Measurements from ENCODE around the gene MMP3. TPM values are rescaled to one million over a fixed set of nuclear protein-coding genes. Genes with fewer than 3 reads are reported as not detected.

Gene MMP3
- total and polyA plus RNA-seq, 9 of the 15 experiments (the other 6 are each of a cell fraction or from before 2014, with no cell fraction given) = not detected

DNA sequence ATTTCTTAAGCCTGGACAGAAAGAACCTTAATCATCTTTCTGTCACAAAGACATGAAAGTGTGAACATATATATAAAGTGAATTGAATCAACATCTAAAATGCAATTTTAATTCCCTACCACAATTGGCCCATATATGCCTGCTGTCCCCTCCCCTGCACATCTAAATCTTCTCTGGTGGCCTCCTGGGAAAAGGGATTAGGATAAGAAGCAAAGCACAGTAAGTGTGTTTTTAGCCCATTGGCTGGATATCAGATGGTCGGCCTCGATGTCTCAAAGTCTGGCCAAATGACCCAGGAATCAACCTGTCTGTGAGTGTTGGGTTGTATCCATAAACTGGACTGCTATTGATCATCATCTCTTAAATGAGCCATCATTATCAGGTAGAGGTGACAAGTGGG lies 5.8 kb downstream of the MMP3 start:
- ChIA-PET CTCF (ENCODE audit: low intra/inter-chr PET ratio) (no interaction called here), POLR2A (no interaction called here)
- H2AFZ ChIP-seq (ENCODE audit: low read depth, low read length) = no peak overlapping the region
- H3K4me1 ChIP-seq (replicated peaks in 1 of 2; ENCODE audit: control insufficient read depth in 2 of 2, insufficient read depth in 2 of 2, low read length in 2 of 2) = no peaks in the 10 kb centered on the region
- no peak overlapping the region for H3K4me3 ChIP-seq
- intact Hi-C loops (cut with micrococcal nuclease) (loop anchor here (10.0 kb wide), 1 partner anchor 197 kb away; no protein-coding TSS in a partner anchor), in situ Hi-C loops (cut with MboI) (no loop called here)
- no peak overlapping the region for H3K9ac ChIP-seq (ENCODE audit: insufficient read depth in 1 of 2, low read depth in 2 of 2, low read length in 2 of 2)
- 0% methylated on average over 2 of the region's 2 CpGs for WGBS (ENCODE audit: insufficient coverage, low coverage, missing lambda C conversion rate)
- no peak for FAIRE-seq
- no peak for DNase-seq (ENCODE audit: extremely low read depth in 1 of 4, low spot score in 3 of 4)
- H3K36me3 ChIP-seq (ENCODE audit: control insufficient read depth, insufficient read depth, low read length) = no peaks in the 10 kb centered on the region
- H3K27me3 ChIP-seq (ENCODE audit: control insufficient read depth in 2 of 2, insufficient read depth in 2 of 2, low read length in 2 of 2) = no peaks in the 10 kb centered on the region
- no TSS peak for BruUV-seq (replicated peaks)
- H3K79me2 ChIP-seq (ENCODE audit: control insufficient read depth, insufficient read depth, low read length) = no peaks in the 10 kb centered on the region
- H4K20me1 ChIP-seq (replicated peaks; ENCODE audit: control insufficient read depth, insufficient read depth, low read length) = no peaks in the 10 kb centered on the region
- ATAC-seq = no peak
- H3K9me3 ChIP-seq (replicated peaks; ENCODE audit: control insufficient read depth, insufficient read depth, low read depth, low read length) = no peaks in the 10 kb centered on the region
- no peak overlapping the region for H3K27ac ChIP-seq (ENCODE audit: extremely low read depth, low read depth, low read length)
- H3K9me1 ChIP-seq (ENCODE audit: control insufficient read depth, insufficient read depth, low read length) = no peaks in the 10 kb centered on the region
- no peak overlapping the region for H3K4me2 ChIP-seq (ENCODE audit: insufficient read depth, low read length)
- no peak for TF ChIP-seq NCOA1 (IDR thresholded peaks at IDR 0.05; ENCODE audit: low read depth)
- TF ChIP-seq, protein P1, sequence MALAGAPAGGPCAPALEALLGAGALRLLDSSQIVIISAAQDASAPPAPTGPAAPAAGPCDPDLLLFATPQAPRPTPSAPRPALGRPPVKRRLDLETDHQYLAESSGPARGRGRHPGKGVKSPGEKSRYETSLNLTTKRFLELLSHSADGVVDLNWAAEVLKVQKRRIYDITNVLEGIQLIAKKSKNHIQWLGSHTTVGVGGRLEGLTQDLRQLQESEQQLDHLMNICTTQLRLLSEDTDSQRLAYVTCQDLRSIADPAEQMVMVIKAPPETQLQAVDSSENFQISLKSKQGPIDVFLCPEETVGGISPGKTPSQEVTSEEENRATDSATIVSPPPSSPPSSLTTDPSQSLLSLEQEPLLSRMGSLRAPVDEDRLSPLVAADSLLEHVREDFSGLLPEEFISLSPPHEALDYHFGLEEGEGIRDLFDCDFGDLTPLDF (CRISPR knock-in tag; IDR thresholded peaks at IDR 0.05) = no peak

DNA sequence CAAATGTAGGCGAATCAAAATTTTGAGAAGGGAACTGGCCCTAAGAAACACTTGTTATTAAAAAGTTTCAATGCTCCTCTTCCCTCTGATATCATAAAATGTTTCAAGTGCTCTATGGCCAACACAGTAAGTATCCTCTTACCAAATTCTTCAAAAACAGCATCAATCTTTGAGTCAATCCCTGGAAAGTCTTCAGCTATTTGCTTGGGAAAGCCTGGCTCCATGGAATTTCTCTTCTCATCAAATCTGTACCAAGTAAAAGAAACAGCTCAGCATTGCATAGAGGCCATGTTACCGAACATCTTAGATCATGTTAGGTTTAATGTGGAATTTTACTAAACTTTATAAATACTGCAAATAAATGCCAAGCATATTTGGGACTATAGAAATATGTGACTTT lies 6.3 kb downstream of the MMP3 start:
- no peaks in the 10 kb centered on the region for H3K4me1 ChIP-seq (replicated peaks in 1 of 2; ENCODE audit: control insufficient read depth in 2 of 2, insufficient read depth in 2 of 2, low read length in 2 of 2)
- TF ChIP-seq, protein P2, sequence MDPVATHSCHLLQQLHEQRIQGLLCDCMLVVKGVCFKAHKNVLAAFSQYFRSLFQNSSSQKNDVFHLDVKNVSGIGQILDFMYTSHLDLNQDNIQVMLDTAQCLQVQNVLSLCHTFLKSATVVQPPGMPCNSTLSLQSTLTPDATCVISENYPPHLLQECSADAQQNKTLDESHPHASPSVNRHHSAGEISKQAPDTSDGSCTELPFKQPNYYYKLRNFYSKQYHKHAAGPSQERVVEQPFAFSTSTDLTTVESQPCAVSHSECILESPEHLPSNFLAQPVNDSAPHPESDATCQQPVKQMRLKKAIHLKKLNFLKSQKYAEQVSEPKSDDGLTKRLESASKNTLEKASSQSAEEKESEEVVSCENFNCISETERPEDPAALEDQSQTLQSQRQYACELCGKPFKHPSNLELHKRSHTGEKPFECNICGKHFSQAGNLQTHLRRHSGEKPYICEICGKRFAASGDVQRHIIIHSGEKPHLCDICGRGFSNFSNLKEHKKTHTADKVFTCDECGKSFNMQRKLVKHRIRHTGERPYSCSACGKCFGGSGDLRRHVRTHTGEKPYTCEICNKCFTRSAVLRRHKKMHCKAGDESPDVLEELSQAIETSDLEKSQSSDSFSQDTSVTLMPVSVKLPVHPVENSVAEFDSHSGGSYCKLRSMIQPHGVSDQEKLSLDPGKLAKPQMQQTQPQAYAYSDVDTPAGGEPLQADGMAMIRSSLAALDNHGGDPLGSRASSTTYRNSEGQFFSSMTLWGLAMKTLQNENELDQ (CRISPR knock-in tag; IDR thresholded peaks at IDR 0.05; ENCODE audit: borderline replicate concordance) = no peak
- no peak for TF ChIP-seq ZNF695 (CRISPR knock-in tag; IDR thresholded peaks at IDR 0.05)
- TF ChIP-seq ZNF408 (CRISPR knock-in tag; IDR thresholded peaks at IDR 0.05; ENCODE audit: low read depth) = no peak
- TF ChIP-seq ZKSCAN3 (CRISPR knock-in tag; IDR thresholded peaks at IDR 0.05) = no peak
- H4K20me1 ChIP-seq (replicated peaks; ENCODE audit: control insufficient read depth, insufficient read depth, low read length) = no peaks in the 10 kb centered on the region
- no peak for FAIRE-seq
- DNase-seq (ENCODE audit: extremely low read depth in 1 of 4, low spot score in 3 of 4) = no peak
- no peaks in the 10 kb centered on the region for H3K27me3 ChIP-seq (ENCODE audit: control insufficient read depth in 2 of 2, insufficient read depth in 2 of 2, low read length in 2 of 2)
- CTCF ChIA-PET (ENCODE audit: low intra/inter-chr PET ratio) = no interaction called here
- ATAC-seq = no peak
- no peak overlapping the region for H3K4me3 ChIP-seq
- H3K9me1 ChIP-seq (ENCODE audit: control insufficient read depth, insufficient read depth, low read length) = no peaks in the 10 kb centered on the region
- H3K36me3 ChIP-seq (ENCODE audit: control insufficient read depth, insufficient read depth, low read length) = no peaks in the 10 kb centered on the region
- no peaks in the 10 kb centered on the region for H3K79me2 ChIP-seq (ENCODE audit: control insufficient read depth, insufficient read depth, low read length)
- in situ Hi-C loops (cut with MboI) = no loop called here
- intact Hi-C loops (cut with micrococcal nuclease) = loop anchor here (10.0 kb wide), 1 partner anchor 198 kb away; no protein-coding TSS in a partner anchor
- POLR2A ChIA-PET = no interaction called here
- no peak overlapping the region for H2AFZ ChIP-seq (ENCODE audit: low read depth, low read length)
- H3K27ac ChIP-seq (ENCODE audit: extremely low read depth, low read depth, low read length) = no peak overlapping the region
- BruUV-seq (replicated peaks) = no TSS peak
- H3K9me3 ChIP-seq (replicated peaks; ENCODE audit: control insufficient read depth, insufficient read depth, low read depth, low read length) = no peaks in the 10 kb centered on the region
- H3K4me2 ChIP-seq (ENCODE audit: insufficient read depth, low read length) = no peak overlapping the region
- WGBS (ENCODE audit: insufficient coverage, low coverage, missing lambda C conversion rate) = 0% methylated on average over 2 of the region's 2 CpGs
- no peak overlapping the region for H3K9ac ChIP-seq (ENCODE audit: insufficient read depth in 1 of 2, low read depth in 2 of 2, low read length in 2 of 2)
